ENCODE results near the gene MED9.
"Not testable (repeated sequence)": the region's sequence is repeated elsewhere in the genome, so short reads cannot be mapped to it uniquely, and the experiment has no call there.

MED9 gene

DNA sequence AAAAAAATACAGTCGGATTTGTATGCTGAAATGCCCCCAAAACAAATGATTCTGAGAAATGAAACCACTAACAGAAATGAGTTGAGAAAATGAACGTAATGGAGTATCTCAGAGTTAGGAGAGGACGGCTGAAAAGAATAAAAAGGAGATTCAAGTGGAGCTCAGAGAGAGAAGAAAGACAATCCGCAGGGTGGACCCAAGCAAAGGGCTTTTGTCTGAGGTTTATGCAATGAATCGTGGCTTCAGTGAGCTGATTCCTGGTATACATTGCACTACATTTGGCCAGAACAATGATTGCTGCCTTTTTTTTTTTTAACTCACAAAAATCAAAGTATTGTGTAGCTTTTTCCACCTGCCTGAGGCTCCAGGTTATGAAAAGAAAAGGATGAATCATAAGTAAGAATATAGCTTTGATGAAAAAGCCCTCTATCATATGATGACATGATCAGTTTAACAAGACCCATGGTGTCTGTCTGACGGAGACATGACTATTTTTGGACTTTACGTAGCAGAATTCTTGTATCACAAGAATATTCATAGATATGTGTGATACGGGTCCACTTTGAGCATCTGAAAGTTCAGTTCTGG is 4.4 kb upstream of the MED9 start:
- peak; percentile 34 for DNase-seq (ENCODE audit: low read depth)
- no peak overlapping the region for H3K4me3 ChIP-seq (ENCODE audit: low read length)
- TF ChIP-seq, protein P1, sequence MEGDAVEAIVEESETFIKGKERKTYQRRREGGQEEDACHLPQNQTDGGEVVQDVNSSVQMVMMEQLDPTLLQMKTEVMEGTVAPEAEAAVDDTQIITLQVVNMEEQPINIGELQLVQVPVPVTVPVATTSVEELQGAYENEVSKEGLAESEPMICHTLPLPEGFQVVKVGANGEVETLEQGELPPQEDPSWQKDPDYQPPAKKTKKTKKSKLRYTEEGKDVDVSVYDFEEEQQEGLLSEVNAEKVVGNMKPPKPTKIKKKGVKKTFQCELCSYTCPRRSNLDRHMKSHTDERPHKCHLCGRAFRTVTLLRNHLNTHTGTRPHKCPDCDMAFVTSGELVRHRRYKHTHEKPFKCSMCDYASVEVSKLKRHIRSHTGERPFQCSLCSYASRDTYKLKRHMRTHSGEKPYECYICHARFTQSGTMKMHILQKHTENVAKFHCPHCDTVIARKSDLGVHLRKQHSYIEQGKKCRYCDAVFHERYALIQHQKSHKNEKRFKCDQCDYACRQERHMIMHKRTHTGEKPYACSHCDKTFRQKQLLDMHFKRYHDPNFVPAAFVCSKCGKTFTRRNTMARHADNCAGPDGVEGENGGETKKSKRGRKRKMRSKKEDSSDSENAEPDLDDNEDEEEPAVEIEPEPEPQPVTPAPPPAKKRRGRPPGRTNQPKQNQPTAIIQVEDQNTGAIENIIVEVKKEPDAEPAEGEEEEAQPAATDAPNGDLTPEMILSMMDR (IDR thresholded peaks at IDR 0.05; ENCODE audit: insufficient read depth, low read depth, low read length, missing control alignments), result no peak

DNA sequence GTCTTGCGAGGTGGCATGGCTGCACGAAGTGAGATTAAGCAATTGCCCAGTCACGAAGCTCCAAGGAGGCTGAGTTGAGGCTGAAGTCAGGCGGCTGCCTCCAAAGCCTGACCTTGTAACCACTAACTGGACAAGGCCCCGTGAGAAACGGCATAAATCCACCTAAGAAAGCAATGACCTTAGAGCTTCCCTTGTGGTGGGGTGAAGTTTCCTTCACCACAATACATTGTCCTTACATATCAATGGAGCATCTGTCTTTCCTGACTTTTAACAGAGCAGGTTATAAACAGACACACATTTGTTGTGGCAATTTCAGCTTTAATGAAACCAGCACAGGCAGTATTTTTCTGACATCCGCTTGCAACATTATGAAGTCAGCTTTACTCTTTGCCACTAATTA is 2.5 kb upstream of the MED9 start:
- TF ChIP-seq, protein P1 (IDR thresholded peaks at IDR 0.05; ENCODE audit: insufficient read depth, low read depth, low read length, missing control alignments), result no peak
- H3K4me3 ChIP-seq (ENCODE audit: low read length), result no peak overlapping the region
- DNase-seq (ENCODE audit: low read depth), result no peak

DNA sequence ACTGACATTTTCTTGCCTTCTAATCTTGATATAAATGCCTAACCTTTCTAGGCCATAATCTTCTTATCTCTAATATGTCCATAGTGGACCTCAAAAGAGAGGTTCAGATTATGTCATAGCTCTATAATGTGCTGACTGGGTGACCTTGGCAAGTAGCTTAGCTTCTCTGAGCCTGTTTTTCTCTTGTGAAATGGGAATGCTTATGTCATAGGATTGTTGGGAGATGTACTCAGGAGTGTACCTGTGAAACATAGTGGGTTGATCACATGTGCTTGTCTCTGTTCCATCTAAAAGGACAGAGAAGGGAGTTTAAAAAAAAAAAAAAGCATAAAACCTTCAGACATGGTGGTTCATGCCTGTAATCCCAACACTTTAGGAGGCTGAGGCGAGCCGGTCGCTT is 2.4 kb downstream of the MED9 start:
- peak; percentile 52 for DNase-seq (ENCODE audit: low read depth)
- no peak overlapping the region for H3K4me3 ChIP-seq (ENCODE audit: low read length)
- TF ChIP-seq, protein P1 (IDR thresholded peaks at IDR 0.05; ENCODE audit: insufficient read depth, low read depth, low read length, missing control alignments), result no peak

DNA sequence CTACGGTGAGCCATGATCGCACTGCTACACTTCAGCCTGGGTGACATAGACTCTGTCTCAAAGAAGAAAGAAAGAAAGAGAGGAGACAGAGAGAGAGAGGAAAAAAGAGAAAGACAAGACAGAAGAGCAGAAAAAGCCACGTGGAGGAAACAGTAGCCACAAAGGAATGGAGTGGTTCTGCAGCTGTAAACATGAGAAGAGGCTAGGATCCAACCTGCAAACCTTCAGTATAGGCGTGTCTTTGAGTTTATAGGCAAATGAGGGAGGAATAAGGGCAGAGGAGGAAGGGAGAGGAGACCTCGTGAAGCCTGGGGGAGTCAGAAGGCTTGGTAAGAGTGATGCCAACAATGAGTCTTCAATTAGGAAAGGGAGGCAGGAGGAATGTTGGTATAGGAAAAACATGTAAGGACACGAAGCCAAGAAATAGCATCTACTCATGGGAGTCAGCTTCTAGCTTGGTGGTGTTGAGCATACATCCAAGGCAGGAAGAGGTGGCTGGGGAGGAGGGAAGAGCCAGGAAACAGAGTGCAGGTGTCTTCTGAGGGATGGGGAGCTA is 3.9 kb downstream of the MED9 start:
- no peak overlapping the region for H3K4me3 ChIP-seq (ENCODE audit: low read length)
- TF ChIP-seq, protein P1 (IDR thresholded peaks at IDR 0.05; ENCODE audit: insufficient read depth, low read depth, low read length, missing control alignments), result no peak
- DNase-seq (ENCODE audit: low read depth), result peak; percentile 78

DNA sequence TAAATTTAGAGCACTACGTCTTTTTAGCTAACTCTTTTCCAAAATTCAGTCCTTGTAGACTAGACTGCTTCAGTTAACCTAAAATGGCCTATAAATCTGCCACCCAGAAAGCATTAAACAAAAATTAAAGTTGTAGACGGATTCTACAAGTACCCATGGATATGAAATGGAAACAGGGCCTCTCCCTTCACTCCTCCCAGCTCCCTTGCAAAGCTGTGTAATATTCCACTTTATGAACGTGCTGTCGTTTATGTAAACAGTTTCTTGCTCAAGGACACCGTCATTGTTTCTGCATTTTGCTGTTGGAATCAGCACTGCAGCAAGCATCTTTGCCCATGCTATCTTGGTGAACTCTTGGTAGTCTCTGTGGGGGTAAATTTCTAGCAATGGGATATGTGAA is 5.1 kb downstream of the MED9 start:
- H3K4me3 ChIP-seq (ENCODE audit: low read length), result no peak overlapping the region
- TF ChIP-seq, protein P1 (IDR thresholded peaks at IDR 0.05; ENCODE audit: insufficient read depth, low read depth, low read length, missing control alignments), result no peak
- DNase-seq (ENCODE audit: low read depth), result no peak

DNA sequence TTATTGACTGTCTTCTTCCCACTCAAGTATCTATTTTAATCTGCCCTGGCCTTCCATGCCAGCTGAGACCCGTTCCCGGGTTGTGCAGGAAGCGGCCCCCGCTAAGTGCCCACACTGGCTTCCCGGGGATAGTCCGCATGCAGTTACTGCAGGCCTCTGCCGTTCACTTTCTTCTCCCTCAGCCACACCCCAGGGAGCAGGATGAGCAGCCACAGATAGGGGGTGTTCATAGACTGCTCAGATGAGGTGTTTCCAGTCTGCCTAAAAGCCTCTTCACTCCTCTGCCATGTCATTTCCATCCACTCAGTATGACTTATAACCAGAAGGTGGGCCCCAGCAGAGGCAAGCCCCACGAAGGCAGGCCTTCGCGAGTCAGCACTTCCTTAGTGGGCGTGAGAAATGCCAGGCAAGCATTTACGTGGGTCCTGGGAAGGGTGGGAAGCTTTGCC is 7.7 kb downstream of the MED9 start:
- peak; percentile 16 for DNase-seq (ENCODE audit: low read depth)
- TF ChIP-seq, protein P1 (IDR thresholded peaks at IDR 0.05; ENCODE audit: insufficient read depth, low read depth, low read length, missing control alignments), result no peak
- no peak overlapping the region for H3K4me3 ChIP-seq (ENCODE audit: low read length)

DNA sequence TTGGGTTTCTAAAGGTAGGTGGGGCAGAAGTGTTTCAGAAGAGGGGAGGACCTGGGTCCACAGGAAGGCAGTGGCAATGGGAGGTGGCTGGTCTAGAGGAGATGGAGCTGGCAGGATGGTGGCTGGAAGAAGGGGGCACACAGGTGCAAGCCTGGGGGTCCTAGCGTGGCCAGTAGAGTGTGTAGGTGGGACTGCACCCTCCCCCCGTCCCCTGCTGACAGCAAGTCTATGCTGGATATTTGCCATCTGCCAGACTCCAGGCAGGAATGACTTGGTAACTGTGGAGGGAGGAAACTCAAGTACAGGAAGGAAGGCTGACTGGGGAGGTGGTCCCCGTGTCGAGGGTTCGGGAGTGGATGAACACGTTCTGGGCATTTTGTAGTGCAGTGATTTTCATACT is 8.6 kb downstream of the MED9 start:
- no peak overlapping the region for H3K4me3 ChIP-seq (ENCODE audit: low read length)
- no peak for DNase-seq (ENCODE audit: low read depth)
- TF ChIP-seq, protein P1 (IDR thresholded peaks at IDR 0.05; ENCODE audit: insufficient read depth, low read depth, low read length, missing control alignments), result no peak

DNA sequence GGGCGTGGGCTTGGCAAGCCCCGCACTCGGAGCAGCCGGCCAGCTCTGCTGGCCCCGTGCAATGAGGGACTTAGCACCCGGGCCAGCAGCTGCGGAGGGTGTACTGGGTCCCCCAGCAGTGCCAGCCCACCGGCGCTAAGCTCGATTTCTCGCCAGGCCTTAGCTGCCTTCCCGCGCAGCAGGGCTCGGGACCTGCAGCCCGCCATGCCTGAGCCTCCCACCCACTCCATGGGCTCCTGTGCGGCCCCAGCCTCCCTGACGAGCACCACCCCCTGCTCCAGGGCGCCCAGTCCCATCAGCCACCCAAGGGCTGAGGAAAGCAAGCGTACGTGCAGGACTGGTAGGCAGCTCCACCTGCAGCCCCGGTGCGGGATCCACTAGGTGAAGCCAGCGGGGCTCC is 9.6 kb downstream of the MED9 start:
- DNase-seq (ENCODE audit: low read depth); H3K4me3 ChIP-seq (ENCODE audit: low read length): not testable (repeated sequence)

All from epithelial cell of esophagus (primary cell).